ENCODE results near the gene GPR35.
"Not testable (repeated sequence)": the region's sequence is repeated elsewhere in the genome, so short reads cannot be mapped to it uniquely, and the experiment has no call there.

Gene GPR35

GRCh38 chr2:240663546-240664190 lies 38.4 kb downstream of the GPR35 start:
- no peak for DNase-seq

DNA sequence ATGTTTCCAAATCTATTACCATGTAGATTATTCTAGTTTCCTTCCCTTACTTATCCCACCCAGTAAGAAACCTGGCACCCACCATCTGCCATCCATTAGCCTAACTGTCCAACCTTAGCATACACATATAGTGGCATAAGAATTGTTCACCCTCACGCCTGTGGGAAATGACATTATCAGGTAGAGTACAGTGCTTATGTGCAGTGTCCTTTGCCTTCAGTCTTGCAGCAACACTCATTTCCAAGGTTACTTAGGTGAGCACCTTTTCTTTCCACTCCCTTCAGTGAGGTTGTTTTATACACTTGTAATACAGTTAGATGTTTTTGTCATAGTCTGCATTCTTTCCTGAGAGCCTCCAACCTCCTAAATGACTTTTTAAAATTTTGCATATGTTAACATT lies 39.3 kb downstream of the GPR35 start:
- DNase-seq = no peak

DNA sequence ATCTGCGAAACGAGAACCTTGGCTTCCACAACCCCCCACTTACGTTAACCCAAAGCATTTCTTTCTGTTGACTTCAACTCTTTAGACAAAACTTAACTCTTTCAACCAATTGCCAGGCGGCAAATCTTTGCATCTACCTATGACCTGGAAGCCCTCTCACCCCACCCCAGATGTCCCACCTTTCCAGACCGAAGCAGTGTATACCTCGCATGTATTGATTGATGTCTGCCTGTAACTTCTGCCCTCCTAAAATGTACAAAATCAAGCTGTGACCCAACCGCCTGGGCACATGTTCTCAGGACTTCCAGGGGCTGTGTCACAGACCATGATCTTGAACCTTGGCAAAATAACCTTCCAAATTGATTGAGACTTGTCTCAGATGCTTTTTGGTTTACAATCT lies 45.1 kb downstream of the GPR35 start:
- no peak for DNase-seq

- no peak for DNase-seq
Measured at GRCh38 chr2:240670950-240671349, 45.7 kb downstream of the GPR35 start.

GRCh38 chr2:240672076-240672700 lies 46.9 kb downstream of the GPR35 start:
- no peak for DNase-seq

GRCh38 chr2:240672701-240673190 lies 47.5 kb downstream of the GPR35 start:
- DNase-seq = no peak

DNA sequence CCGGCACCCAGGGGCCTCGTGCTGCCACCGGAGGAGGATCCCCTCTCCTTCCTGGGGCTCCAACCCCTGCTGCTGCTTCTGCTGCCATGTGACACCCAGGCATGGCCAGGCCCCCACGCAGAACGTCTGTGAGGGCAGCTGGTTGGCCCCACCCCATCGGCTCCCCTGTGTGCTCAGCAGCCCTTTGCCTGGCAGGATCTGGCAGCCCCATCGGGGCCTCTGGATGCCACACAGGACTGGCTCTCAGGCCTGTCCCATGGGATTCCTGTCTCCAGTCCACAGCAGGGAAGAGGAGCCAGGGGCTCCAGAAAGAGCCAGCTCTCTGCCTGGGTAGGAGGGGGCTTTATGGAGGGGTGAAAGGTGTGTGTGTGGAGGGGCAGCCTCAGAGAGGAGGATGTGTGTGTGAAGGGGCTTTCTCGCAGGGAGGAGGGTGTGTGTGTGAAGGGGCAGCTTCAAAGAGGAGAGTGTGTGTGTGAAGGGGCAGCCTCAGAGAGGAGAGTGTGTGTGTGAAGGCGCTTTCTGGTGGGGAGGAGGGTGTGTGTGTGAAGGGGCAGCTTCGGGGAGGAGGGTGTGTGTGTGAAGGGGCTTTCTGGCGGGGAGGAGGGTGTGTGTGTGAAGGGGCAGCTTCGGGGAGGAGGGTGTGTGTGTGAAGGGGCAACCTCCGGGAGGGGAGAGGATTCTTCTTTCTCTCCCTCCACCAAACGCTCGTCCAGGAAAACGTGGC lies 49.3 kb downstream of the GPR35 start:
- DNase-seq = not testable (repeated sequence)

GRCh38 chr2:240675345-240675744 lies 50.1 kb downstream of the GPR35 start:
- not testable (repeated sequence) for DNase-seq

DNA sequence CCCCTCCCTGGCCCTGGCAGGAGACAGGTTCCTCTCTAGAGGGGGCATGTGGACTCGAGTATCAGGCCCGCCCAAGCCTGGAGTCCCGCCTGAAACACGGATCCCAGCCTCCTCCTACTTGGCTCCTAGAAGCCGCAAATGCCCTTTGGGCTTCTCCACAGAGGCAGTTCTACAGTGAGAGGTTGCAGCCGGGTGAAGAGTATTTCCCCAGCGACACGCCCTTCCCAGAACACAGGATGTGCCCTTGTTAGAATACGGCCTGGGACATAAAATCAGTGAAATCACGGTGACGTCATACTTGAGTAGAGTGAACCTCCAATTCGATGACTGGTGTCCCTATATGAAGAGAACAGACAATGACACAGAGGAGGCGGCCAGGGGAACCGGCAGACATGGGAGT lies 52.8 kb downstream of the GPR35 start:
- not testable (repeated sequence) for DNase-seq

DNA sequence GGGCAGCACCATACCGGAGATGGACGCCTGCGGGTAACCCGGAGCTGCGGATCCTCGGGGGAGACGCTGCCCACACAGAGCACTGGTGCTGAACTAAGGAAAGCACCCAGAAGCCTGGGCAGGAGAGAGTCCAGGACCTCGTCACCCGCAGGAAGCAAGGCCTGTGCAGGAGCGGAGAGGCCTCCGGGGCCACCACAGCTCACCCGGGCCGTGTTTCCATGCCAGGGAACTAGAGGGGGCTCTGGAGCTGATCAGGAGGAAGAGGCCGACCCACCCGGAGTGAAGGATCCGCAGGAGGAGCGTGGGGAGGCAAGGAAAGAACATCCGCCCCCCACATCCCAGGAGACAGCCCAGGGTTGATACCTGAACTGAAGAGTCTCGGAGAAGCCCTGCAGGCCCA lies 53.6 kb downstream of the GPR35 start:
- DNase-seq = not testable (repeated sequence)

GRCh38 chr2:240680185-240680584 lies 54.9 kb downstream of the GPR35 start:
- not testable (repeated sequence) for DNase-seq
